ENCODE data around the gene DLX1. TPM values are rescaled to one million over a fixed set of nuclear protein-coding genes. Genes with fewer than 3 reads are reported as not detected.
"Not testable (repeated sequence)": the region's sequence is repeated elsewhere in the genome, so short reads cannot be mapped to it uniquely, and the experiment has no call there.

Gene DLX1
- total RNA-seq, 1 donor, result not detected

DNA sequence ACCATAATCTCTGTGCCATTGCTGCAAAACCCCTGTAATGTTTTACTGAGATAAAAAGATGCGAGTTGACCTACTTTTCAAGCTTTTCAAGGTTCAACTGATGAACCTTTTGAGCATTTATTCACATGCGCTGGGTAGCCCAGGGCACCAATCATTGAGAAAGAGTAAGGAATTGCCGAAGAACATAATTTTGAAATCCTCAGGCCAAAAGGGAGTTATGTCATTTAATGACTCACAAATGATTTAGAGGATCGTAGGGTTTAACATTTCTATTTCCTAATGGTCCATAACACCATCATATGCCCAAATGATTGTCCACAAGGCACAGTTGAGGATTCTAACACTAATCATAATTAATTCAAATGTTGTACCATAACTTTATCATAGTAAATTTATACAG is 20.2 kb upstream of the DLX1 start:
- no peak for DNase-seq (ENCODE audit: low read depth)
- no peak for TF ChIP-seq CTCF (IDR thresholded peaks at IDR 0.05; ENCODE audit: insufficient read depth, low read depth, low read length)
- no peak overlapping the region for H3K4me3 ChIP-seq (ENCODE audit: low read depth, low read length)

DNA sequence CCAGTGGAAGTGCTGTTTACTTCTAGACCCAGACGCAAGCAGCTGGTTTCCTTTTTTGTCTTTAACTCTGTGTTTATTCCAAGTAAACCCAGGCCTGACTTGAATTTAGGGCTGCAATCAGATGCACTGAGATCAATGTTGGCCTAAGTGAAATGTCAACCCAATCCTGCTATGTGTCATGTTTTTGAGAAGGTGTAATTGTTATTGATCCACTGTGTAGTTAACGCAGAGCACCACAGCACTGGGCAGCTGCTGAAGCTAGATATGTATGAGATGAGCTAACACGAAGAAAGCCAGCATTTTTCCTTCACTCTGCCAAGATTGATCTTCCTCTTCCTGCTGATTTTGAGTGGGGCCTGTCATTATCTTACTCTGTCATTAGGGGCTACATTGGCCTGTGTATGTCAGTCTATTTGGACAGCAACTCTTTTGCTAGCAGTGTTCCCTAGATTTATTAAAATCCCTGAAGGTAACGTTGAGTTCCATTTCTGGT is 18.9 kb upstream of the DLX1 start:
- no peak for TF ChIP-seq CTCF (IDR thresholded peaks at IDR 0.05; ENCODE audit: insufficient read depth, low read depth, low read length)
- no peak overlapping the region for H3K4me3 ChIP-seq (ENCODE audit: low read depth, low read length)
- no peak for DNase-seq (ENCODE audit: low read depth)

DNA sequence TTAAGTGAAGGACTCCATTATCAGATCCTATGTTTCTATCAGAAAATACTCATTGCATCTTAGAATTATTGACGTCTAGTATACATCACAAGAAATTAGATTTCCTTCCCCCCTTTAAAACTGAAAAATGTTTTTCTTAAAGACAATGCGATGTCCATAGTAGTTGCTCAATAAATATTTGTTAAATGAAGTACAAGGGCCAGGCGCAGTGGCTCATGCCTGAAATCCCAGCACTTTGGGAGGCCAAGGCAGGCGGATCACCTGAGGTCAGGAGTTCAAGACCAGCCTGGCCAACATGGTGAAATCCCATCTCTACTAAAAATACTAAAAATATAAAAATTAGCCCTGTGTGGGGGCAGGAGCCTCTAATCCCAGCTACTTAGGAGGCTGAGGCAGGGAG is 17.4 kb upstream of the DLX1 start:
- not testable (repeated sequence) for H3K4me3 ChIP-seq (ENCODE audit: low read depth, low read length); DNase-seq (ENCODE audit: low read depth)

GRCh38 chr2:172070936-172071335 is 14.4 kb upstream of the DLX1 start:
- H3K4me3 ChIP-seq (ENCODE audit: low read depth, low read length), result no peak overlapping the region
- DNase-seq (ENCODE audit: low read depth), result no peak
- no peak for TF ChIP-seq CTCF (IDR thresholded peaks at IDR 0.05; ENCODE audit: insufficient read depth, low read depth, low read length)

GRCh38 chr2:172072303-172072702 is 13.0 kb upstream of the DLX1 start:
- DNase-seq (ENCODE audit: low read depth), result no peak
- no peak for TF ChIP-seq CTCF (IDR thresholded peaks at IDR 0.05; ENCODE audit: insufficient read depth, low read depth, low read length)
- H3K4me3 ChIP-seq (ENCODE audit: low read depth, low read length), result no peak overlapping the region

- no peak overlapping the region for H3K4me3 ChIP-seq (ENCODE audit: low read depth, low read length)
- TF ChIP-seq CTCF (IDR thresholded peaks at IDR 0.05; ENCODE audit: insufficient read depth, low read depth, low read length), result no peak
- no peak for DNase-seq (ENCODE audit: low read depth)
Measured at GRCh38 chr2:172072706-172073105, 12.6 kb upstream of the DLX1 start.

GRCh38 chr2:172073518-172073917 is 11.8 kb upstream of the DLX1 start:
- TF ChIP-seq CTCF (IDR thresholded peaks at IDR 0.05; ENCODE audit: insufficient read depth, low read depth, low read length), result no peak
- H3K4me3 ChIP-seq (ENCODE audit: low read depth, low read length), result no peak overlapping the region

More at GRCh38 chr2:172073518-172073917, 11.8 kb upstream of the DLX1 start:
- DNase-seq (ENCODE audit: low read depth), result no peak
